ENCODE data around the gene LHX8.

The LHX8 gene

DNA sequence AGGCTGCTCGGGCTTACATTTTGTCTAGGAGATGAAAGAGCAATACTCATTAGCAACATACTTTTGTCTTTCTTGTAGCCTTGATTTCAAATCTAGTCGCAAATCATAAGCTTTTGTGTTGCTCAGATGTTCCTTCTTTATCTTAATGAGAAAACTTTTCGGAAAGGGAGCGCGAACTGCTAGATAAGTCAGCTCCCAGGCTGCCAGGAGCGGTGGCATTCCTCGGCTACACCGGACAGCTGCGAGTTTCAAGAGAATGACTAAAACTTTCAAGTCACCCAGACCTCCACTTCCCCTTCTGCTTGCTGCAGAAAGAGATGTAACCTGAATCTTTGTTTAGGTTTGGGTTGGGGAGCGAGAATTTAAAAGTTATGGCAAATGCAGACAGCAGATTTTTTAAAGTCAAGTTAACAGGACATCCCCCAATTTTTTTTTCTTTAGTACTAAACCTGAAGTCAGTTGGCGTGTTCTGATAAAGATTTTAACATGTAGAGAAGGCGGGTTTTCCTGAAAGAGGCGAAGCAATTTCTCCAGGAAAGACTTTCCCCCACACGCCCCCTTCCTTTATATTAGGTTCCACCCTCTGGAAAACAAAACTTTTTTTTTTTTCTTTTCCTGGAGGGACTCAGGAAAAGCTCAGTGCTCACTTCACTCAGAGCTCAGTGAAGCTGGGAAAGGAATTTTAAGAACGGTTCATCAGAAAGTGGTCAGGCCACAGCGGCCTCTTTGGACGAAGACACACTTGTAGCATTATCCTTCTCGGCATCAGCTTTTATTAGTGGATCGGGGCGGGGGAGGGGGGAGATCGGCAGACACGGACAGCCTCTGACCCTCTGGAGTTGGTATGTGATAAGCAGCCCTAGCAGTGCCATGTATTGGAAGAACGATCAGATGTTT, at the start of gene LHX8:
Gene LHX8, plus strand, starts transcription at position 639 of the 897 bp plus-strand sequence. CDS start 2,227 bp downstream, outside the sequence.
- Histone ChIP-seq H3K27me3 (ENCODE audit: low read length) (no peaks in the 10 kb centered on the region), H2AFZ (ENCODE audit: low read depth, low read length, severe bottlenecking) (no peak within 1 kb of the TSS), H3K36me3 (ENCODE audit: low read length) (no peaks in the 10 kb centered on the region), H4K20me1 (ENCODE audit: low read depth, low read length) (no peaks in the 10 kb centered on the region), H3K79me2 (ENCODE audit: insufficient read depth, low read length) (no peaks in the 10 kb centered on the region), H3K9me2 (replicated peaks; ENCODE audit: insufficient read depth, low read length) (no peaks in the 10 kb centered on the region), H3K4me3 (ENCODE audit: insufficient read depth, low read length, poor library complexity, severe bottlenecking) (peak within 1 kb of the TSS; percentile 35), H3K4me2 (ENCODE audit: low read depth, low read length, poor library complexity, severe bottlenecking) (peak within 1 kb of the TSS; percentile 61), H3K27ac (ENCODE audit: low read depth, low read length) (no peak within 1 kb of the TSS), H3F3A (ENCODE audit: insufficient read depth) (no peaks in the 10 kb centered on the region), H3K9me3 (ENCODE audit: insufficient read depth, low read length) (no peaks in the 10 kb centered on the region), H3K9ac (ENCODE audit: low read length) (peak within 1 kb of the TSS; percentile 8; the same call in 1 of the 2 replicates)
- TF ChIP-seq, protein P1, sequence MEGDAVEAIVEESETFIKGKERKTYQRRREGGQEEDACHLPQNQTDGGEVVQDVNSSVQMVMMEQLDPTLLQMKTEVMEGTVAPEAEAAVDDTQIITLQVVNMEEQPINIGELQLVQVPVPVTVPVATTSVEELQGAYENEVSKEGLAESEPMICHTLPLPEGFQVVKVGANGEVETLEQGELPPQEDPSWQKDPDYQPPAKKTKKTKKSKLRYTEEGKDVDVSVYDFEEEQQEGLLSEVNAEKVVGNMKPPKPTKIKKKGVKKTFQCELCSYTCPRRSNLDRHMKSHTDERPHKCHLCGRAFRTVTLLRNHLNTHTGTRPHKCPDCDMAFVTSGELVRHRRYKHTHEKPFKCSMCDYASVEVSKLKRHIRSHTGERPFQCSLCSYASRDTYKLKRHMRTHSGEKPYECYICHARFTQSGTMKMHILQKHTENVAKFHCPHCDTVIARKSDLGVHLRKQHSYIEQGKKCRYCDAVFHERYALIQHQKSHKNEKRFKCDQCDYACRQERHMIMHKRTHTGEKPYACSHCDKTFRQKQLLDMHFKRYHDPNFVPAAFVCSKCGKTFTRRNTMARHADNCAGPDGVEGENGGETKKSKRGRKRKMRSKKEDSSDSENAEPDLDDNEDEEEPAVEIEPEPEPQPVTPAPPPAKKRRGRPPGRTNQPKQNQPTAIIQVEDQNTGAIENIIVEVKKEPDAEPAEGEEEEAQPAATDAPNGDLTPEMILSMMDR (IDR thresholded peaks at IDR 0.05; ENCODE audit: insufficient read depth, low read length, poor library complexity, severe bottlenecking): no peak
- no peak for TF ChIP-seq EZH2phosphoT487 (conservative IDR thresholded peaks at IDR 0.05; ENCODE audit: low read length)

DNA sequence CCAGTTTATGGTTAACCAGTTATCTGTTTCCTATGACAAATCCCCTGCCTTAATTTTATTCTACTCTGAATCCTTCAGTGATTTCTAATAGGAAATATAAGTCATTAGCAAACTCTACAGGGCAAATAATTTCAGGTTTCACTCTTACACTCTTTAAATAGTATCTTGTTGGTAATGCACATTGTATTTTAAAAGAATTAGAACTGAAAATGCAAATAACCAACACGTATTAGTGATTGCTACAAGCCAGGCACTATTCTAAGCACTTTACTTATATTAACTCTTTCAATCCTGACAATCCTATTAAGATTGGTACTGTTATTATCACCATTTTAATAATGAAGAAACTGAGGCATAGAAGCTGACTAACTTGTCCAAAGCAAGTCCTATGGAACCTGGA, 48.3 kb upstream of the LHX8 start:
- no peaks in the 10 kb centered on the region for H3K9me2 ChIP-seq (replicated peaks; ENCODE audit: insufficient read depth, low read length)
- no peaks in the 10 kb centered on the region for H3F3A ChIP-seq (ENCODE audit: insufficient read depth)
- H2AFZ ChIP-seq (ENCODE audit: low read depth, low read length, severe bottlenecking): no peak overlapping the region
- no peaks in the 10 kb centered on the region for H3K9me3 ChIP-seq (ENCODE audit: insufficient read depth, low read length)
- H3K27ac ChIP-seq (ENCODE audit: low read depth, low read length): no peak overlapping the region
- H3K79me2 ChIP-seq (ENCODE audit: insufficient read depth, low read length): no peaks in the 10 kb centered on the region
- no peak overlapping the region for H3K9ac ChIP-seq (ENCODE audit: low read length)
- H3K36me3 ChIP-seq (ENCODE audit: low read length): no peaks in the 10 kb centered on the region
- TF ChIP-seq EZH2phosphoT487 (conservative IDR thresholded peaks at IDR 0.05; ENCODE audit: low read length): no peak
- TF ChIP-seq, protein P1 (IDR thresholded peaks at IDR 0.05; ENCODE audit: insufficient read depth, low read length, poor library complexity, severe bottlenecking): no peak
- H3K4me3 ChIP-seq (ENCODE audit: insufficient read depth, low read length, poor library complexity, severe bottlenecking): no peak overlapping the region
- H4K20me1 ChIP-seq (ENCODE audit: low read depth, low read length): no peaks in the 10 kb centered on the region
- no peaks in the 10 kb centered on the region for H3K27me3 ChIP-seq (ENCODE audit: low read length)
- H3K4me2 ChIP-seq (ENCODE audit: low read depth, low read length, poor library complexity, severe bottlenecking): no peak overlapping the region

DNA sequence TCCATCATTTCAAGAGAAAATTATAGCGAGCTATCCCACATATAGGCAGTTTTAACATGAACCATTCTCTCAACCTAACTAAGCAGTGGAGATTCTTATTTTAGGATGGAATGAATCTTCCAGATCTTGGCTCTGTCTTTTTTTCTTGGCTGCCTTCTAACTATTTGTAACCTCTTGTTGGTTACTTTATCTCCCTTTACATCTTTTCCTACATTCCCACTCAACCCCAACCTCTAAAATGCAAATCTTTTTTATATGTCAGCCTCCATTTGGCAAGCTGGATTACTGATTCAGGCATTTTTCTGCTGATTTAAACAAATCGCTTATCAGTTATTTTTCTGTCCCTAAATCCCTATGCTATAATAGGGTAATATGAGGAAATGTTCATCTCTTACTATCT, 46.9 kb upstream of the LHX8 start:
- Histone ChIP-seq H3K36me3 (ENCODE audit: low read length) (no peaks in the 10 kb centered on the region), H3K9me3 (ENCODE audit: insufficient read depth, low read length) (no peaks in the 10 kb centered on the region), H3K9ac (ENCODE audit: low read length) (no peak overlapping the region), H3K27ac (ENCODE audit: low read depth, low read length) (no peak overlapping the region), H3F3A (ENCODE audit: insufficient read depth) (no peaks in the 10 kb centered on the region), H3K9me2 (replicated peaks; ENCODE audit: insufficient read depth, low read length) (no peaks in the 10 kb centered on the region), H4K20me1 (ENCODE audit: low read depth, low read length) (no peaks in the 10 kb centered on the region), H3K4me3 (ENCODE audit: insufficient read depth, low read length, poor library complexity, severe bottlenecking) (no peak overlapping the region), H3K4me2 (ENCODE audit: low read depth, low read length, poor library complexity, severe bottlenecking) (no peak overlapping the region), H3K79me2 (ENCODE audit: insufficient read depth, low read length) (no peaks in the 10 kb centered on the region), H2AFZ (ENCODE audit: low read depth, low read length, severe bottlenecking) (no peak overlapping the region), H3K27me3 (ENCODE audit: low read length) (no peaks in the 10 kb centered on the region)
- TF ChIP-seq, protein P1 (IDR thresholded peaks at IDR 0.05; ENCODE audit: insufficient read depth, low read length, poor library complexity, severe bottlenecking): no peak
- no peak for TF ChIP-seq EZH2phosphoT487 (conservative IDR thresholded peaks at IDR 0.05; ENCODE audit: low read length)

Data from SU-DHL-6 (cell line).